Adrenal gland (tissue), 12 donors: Measurements from ENCODE around the gene GABRR2. TPM values are rescaled to one million over a fixed set of nuclear protein-coding genes. Genes with fewer than 3 reads are reported as not detected.

Experiments
- DNase-seq, 7 donors: peaks; one replicate each; pipeline ENCODE4 v3.0.0-alpha.2; 2019 to 2020
- H3K27ac ChIP-seq, 5 donors: fragments of 200-600 bp; sonication (generic) in 4 of 5; 1 replicate in 3 of 5; 2 replicates in 2 of 5; pipeline versions ENCODE4 v1.5.1 to v1.8.0; 2016 to 2020; ENCODE audit warnings: mild to moderate bottlenecking in 1 of 5
- H3K27me3 ChIP-seq: fragments of 200-600 bp; 2 replicates; pipeline ENCODE4 v1.8.0; 2021
- H3K36me3 ChIP-seq, 2 donors: fragments of 200-600 bp; replicated peaks in 1 of 2; 1 replicate in 1 of 2; 2 replicates in 1 of 2; pipeline versions ENCODE4 v1.5.1 to v1.8.0; 2018 to 2022
- H3K4me1 ChIP-seq, 2 donors: fragments of 200-600 bp; replicated peaks in 1 of 2; 1 replicate in 1 of 2; 2 replicates in 1 of 2; pipeline versions ENCODE4 v1.5.1 to v1.8.0; 2018 to 2021
- H3K4me3 ChIP-seq, 4 donors: fragments of 200-600 bp; sonication (generic) in 3 of 4; one replicate each; pipeline ENCODE4 v1.5.1; 2016 to 2018
- H3K9me3 ChIP-seq, 3 donors: fragments of 200-600 bp; sonication (generic) in 1 of 3; replicated peaks in 1 of 3; 1 replicate in 2 of 3; 2 replicates in 1 of 3; pipeline versions ENCODE4 v1.5.1 to v1.8.0; 2016 to 2021
- POLR2A ChIP-seq, 2 donors: fragments of 450-650 bp; IDR thresholded peaks; one replicate each; pipeline ENCODE4 v1.6.1; 2017; ENCODE audit warnings: antibody characterized with exemption in 2 of 2, mild to moderate bottlenecking in 2 of 2, moderate library complexity in 1 of 2
- WGBS, 4 donors: extraction: QIAGEN DNeasy Blood & Tissue Kit in 2 of 4; methylation state at CpG; one replicate each; pipeline versions ENCODE4 v1.1.5 to v1.1.7; 2013 to 2017; 5-methylcytosine and 5-hydroxymethylcytosine counted together
- intact Hi-C, 2 donors: fragments of 100-400 bp; cut with DNase I; formaldehyde crosslinking; loops; one replicate each; pipeline versions ENCODE4 v1.14.1 to v1.15.0; 2022 to 2023
- polyA plus RNA-seq, 3 donors: library from polyadenylated mRNA; stranded (reverse); fragments of 200-250 nt in 2 of 3; fragments of 350-450 nt in 1 of 3; fragmentation: Illumina TruSeq in 1 of 3; extraction: RNeasy Lipid Tissue Mini Kit (QIAGEN cat#74804) in 1 of 3; gene quantifications; one replicate each; pipeline ENCODE4 v1.2.3, GENCODE V29; 2013 to 2014
- total RNA-seq, 9 donors: library from RNA; depleted of rRNA in 4 of 9; stranded (reverse); fragments of >200 nt in 4 of 9; fragments of 120-200 nt in 1 of 9; fragmentation: NEBNext Ultra II Directional in 1 of 9; extraction: Animal tissue kit (Norgen Biotek cat#: 25700) in 1 of 9; gene quantifications; one replicate each; pipeline versions ENCODE4 v1.1.0 to v1.2.4, GENCODE V29; 2013 to 2023
- TF ChIP-seq, protein P1 (sequence below), 6 experiments: fragments of 450-650 bp in 4 of 6; fragments of 200-600 bp in 2 of 6; sonication (generic) in 1 of 6; IDR thresholded peaks; 1 replicate in 5 of 6; 2 replicates in 1 of 6; pipeline versions ENCODE4 v1.5.1 to v1.8.0; 2016 to 2021; ENCODE audit warnings: antibody characterized with exemption in 6 of 6, mild to moderate bottlenecking in 2 of 6, moderate library complexity in 1 of 6
- donor health status: healthy with polysubstance abuse.
- donor health status: Bipolar disorder and iron deficiency.
- donor health status: DM: yes; HTN: yes; CAD: no.
- donor health status: DM: no; HTN: no; CAD: no.
- donor health status: DM: no; HTN: no; CAD: no.
- donor health status: DM: yes; HTN: yes; CAD: no.

The GABRR2 gene
- total and polyA plus RNA-seq, 12 donors: 0.17 to 2.4 (median 0.71) TPM; not detected in 2

- TF ChIP-seq POLR2A (IDR thresholded peaks at IDR 0.05): no peak
- TF ChIP-seq, protein P1, sequence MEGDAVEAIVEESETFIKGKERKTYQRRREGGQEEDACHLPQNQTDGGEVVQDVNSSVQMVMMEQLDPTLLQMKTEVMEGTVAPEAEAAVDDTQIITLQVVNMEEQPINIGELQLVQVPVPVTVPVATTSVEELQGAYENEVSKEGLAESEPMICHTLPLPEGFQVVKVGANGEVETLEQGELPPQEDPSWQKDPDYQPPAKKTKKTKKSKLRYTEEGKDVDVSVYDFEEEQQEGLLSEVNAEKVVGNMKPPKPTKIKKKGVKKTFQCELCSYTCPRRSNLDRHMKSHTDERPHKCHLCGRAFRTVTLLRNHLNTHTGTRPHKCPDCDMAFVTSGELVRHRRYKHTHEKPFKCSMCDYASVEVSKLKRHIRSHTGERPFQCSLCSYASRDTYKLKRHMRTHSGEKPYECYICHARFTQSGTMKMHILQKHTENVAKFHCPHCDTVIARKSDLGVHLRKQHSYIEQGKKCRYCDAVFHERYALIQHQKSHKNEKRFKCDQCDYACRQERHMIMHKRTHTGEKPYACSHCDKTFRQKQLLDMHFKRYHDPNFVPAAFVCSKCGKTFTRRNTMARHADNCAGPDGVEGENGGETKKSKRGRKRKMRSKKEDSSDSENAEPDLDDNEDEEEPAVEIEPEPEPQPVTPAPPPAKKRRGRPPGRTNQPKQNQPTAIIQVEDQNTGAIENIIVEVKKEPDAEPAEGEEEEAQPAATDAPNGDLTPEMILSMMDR (IDR thresholded peaks at IDR 0.05): no peak
- Histone ChIP-seq H3K27ac (peak overlapping the region in 1 of 5 donors; percentile 96), H3K36me3 (no peaks in the 10 kb centered on the region), H3K4me3 (no peak overlapping the region), H3K4me1 (peaks cover 17 to 34% of the 10 kb centered on the region in 2 donors), H3K9me3 (no peaks in the 10 kb centered on the region), H3K27me3 (no peaks in the 10 kb centered on the region)
- DNase-seq: no peak
- WGBS, 4 donors: 76 to 92% (median 86%) methylated on average over 2 of the region's 2 CpGs
- intact Hi-C loops: no loop called here
Measured at GRCh38 chr6:89353702-89354392, 38.7 kb upstream of the GABRR2 start.

- Histone ChIP-seq H3K27me3 (no peaks in the 10 kb centered on the region), H3K4me1 (peaks cover 24 to 41% of the 10 kb centered on the region in 2 donors), H3K9me3 (no peaks in the 10 kb centered on the region), H3K36me3 (no peaks in the 10 kb centered on the region), H3K4me3 (peak overlapping the region in 3 of 4 donors; percentile 14 to 81 (median 58)), H3K27ac (peak overlapping the region; percentile 91 to 98 (median 96))
- DNase-seq: peak in 1 of 7 donors; percentile 29
- TF ChIP-seq, protein P1 (IDR thresholded peaks at IDR 0.05): no peak
- 41 to 64% (median 45%) methylated on average over 19 to 27 of the region's 27 CpGs for WGBS, 4 donors
- intact Hi-C loops: no loop called here
Measured at GRCh38 chr6:89353118-89353556, 38.0 kb upstream of the GABRR2 start.

DNA sequence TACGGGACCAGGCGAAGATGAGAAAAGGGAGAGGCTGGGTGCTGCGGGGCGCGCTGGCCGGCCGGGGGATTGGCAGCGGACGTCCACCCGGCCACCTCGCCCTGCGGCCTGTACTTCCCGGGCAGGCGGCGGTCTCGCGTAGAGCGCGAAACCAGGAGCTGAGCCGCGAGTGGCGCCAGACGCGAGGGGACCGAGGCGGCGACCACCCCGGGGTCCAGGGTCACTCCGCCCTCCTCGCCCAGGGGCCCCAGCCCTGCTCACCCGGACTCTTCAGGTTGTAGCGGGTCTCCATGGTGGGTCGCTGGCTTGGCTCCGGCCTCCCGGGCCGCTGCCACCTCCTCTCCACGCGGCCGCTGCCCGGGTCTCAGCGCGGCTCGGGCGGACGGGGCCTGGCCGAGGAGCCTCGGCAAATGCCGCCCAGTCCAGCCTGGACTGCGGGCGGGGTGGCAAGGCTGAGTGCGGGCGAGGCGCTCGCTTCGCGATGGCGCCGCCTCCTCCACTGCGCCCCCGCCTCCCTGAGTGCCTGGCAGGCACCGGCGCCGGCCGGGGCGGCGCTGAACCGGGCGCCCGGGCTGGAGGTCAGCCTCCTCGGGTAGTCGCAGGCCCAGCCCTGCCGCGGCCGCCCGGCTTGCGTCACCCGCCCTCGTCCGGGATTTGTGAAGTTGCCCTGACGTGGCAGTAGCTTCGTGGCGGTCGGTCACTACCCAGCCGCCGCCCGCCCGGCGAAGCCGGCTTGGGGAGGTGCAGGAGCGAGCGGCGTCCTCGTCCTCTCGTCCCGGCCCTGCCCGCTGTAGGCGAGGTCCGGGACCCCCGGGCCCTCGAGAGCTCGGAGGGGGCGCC is 37.4 kb upstream of the GABRR2 start, which contains the start of gene UBE2J1:
Gene UBE2J1, minus strand, starts transcription at position 445 of the 840 bp plus-strand sequence. Its CDS starts 153 bp downstream, at position 292.
- DNase-seq: peak; percentile 94 to 98 (median 96)
- TF ChIP-seq, protein P1 (IDR thresholded peaks at IDR 0.05): no peak
- TF ChIP-seq POLR2A (IDR thresholded peaks at IDR 0.05): peak; percentile 91 to 97
- no peaks in the 10 kb centered on the region for H3K9me3 ChIP-seq
- H3K36me3 ChIP-seq: no peaks in the 10 kb centered on the region
- peaks cover 30 to 47% of the 10 kb centered on the region in 2 donors for H3K4me1 ChIP-seq
- no peaks in the 10 kb centered on the region for H3K27me3 ChIP-seq
- 0% methylated on average over 2 to 102 of the region's 102 CpGs for WGBS, 4 donors
- H3K4me3 ChIP-seq: peak within 1 kb of the TSS; percentile 46 to 81 (median 66)
- H3K27ac ChIP-seq: peak within 1 kb of the TSS; percentile 91 to 98 (median 96)
- intact Hi-C loops: no loop called here

GRCh38 chr6:89351671-89352277 is 36.7 kb upstream of the GABRR2 start:
- intact Hi-C loops: no loop called here
- Histone ChIP-seq H3K27ac (peak overlapping the region; percentile 91 to 98 (median 96)), H3K9me3 (no peaks in the 10 kb centered on the region), H3K4me1 (peaks cover 32 to 49% of the 10 kb centered on the region in 2 donors), H3K4me3 (peak overlapping the region; percentile 46 to 81 (median 66)), H3K36me3 (no peaks in the 10 kb centered on the region), H3K27me3 (no peaks in the 10 kb centered on the region)
- WGBS, 4 donors: 0 to 1% (median 1%) methylated on average over 12 of the region's 12 CpGs
- TF ChIP-seq POLR2A (IDR thresholded peaks at IDR 0.05): no peak
- TF ChIP-seq, protein P1 (IDR thresholded peaks at IDR 0.05): peak in 1 of 6 experiments; percentile 19
- no peak for DNase-seq
